Stimulated activated CD8-positive, alpha-beta memory T cell treated with anti-CD3 and anti-CD28 coated beads, Interleukin-7, amount 100 ng/mL, for 24 hours (primary cell): ENCODE results near the gene MVB12B.
"Not testable (repeated sequence)": the region's sequence is repeated elsewhere in the genome, so short reads cannot be mapped to it uniquely, and the experiment has no call there.

Experiments
- DNase-seq: peaks from one replicate; pipeline ENCODE4 v3.0.0-alpha.2; 2020; ENCODE audit warnings: low read depth

The MVB12B gene

GRCh38 chr9:126540398-126540797 lies 213.8 kb downstream of the MVB12B start:
- not testable (repeated sequence) for DNase-seq

GRCh38 chr9:126543490-126543889 lies 216.9 kb downstream of the MVB12B start:
- no peak for DNase-seq

- no peak for DNase-seq
These were observed 218.5 kb downstream of the MVB12B start for GRCh38 chr9:126545106-126545505.

GRCh38 chr9:126546036-126546435 lies 219.4 kb downstream of the MVB12B start:
- no peak for DNase-seq

GRCh38 chr9:126548312-126548711 lies 221.7 kb downstream of the MVB12B start:
- DNase-seq, result no peak

GRCh38 chr9:126549246-126550006 lies 222.8 kb downstream of the MVB12B start:
- DNase-seq, result no peak

- no peak for DNase-seq
These were observed 224.3 kb downstream of the MVB12B start for GRCh38 chr9:126550891-126551351.

GRCh38 chr9:126551812-126552211 lies 225.2 kb downstream of the MVB12B start:
- no peak for DNase-seq

- no peak for DNase-seq
These were observed 227.7 kb downstream of the MVB12B start for GRCh38 chr9:126554292-126554691.

GRCh38 chr9:126555421-126555820 lies 228.8 kb downstream of the MVB12B start:
- not testable (repeated sequence) for DNase-seq
